ENCODE data around the gene HNRNPC. TPM values are rescaled to one million over a fixed set of nuclear protein-coding genes. Genes with fewer than 3 reads are reported as not detected.
"Not testable (repeated sequence)": the region's sequence is repeated elsewhere in the genome, so short reads cannot be mapped to it uniquely, and the experiment has no call there.

The HNRNPC gene
- total RNA-seq, 1 donor from 2014 or later, result 273 TPM

DNA sequence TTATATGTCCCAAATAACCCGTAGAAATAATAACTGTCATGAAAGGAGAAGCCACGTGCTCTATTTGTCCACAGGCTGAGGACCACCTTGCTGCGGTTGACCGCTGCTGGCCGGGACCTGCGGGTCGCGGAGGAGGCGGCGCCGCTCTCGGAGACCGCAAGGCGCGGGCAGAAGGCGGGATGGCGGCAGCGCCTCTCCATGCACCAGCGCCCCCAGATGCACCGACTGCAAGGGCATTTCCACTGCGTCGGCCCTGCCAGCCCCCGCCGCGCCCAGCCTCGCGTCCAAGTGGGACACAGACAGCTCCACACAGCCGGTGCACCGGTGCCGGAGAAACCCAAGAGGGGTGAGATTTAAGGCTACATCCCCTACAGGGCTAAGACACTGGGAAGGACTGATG is 31.6 kb upstream of the HNRNPC start:
- H3K9me3 ChIP-seq (replicated peaks), result no peaks in the 10 kb centered on the region
- DNase-seq, result peak; percentile 24
- H3K27ac ChIP-seq (replicated peaks), result no peak overlapping the region
- TF ChIP-seq, protein P1, sequence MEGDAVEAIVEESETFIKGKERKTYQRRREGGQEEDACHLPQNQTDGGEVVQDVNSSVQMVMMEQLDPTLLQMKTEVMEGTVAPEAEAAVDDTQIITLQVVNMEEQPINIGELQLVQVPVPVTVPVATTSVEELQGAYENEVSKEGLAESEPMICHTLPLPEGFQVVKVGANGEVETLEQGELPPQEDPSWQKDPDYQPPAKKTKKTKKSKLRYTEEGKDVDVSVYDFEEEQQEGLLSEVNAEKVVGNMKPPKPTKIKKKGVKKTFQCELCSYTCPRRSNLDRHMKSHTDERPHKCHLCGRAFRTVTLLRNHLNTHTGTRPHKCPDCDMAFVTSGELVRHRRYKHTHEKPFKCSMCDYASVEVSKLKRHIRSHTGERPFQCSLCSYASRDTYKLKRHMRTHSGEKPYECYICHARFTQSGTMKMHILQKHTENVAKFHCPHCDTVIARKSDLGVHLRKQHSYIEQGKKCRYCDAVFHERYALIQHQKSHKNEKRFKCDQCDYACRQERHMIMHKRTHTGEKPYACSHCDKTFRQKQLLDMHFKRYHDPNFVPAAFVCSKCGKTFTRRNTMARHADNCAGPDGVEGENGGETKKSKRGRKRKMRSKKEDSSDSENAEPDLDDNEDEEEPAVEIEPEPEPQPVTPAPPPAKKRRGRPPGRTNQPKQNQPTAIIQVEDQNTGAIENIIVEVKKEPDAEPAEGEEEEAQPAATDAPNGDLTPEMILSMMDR (IDR thresholded peaks at IDR 0.05; ENCODE audit: borderline replicate concordance), result peak; percentile 22
- H3K4me1 ChIP-seq, result peaks cover 6% of the 10 kb centered on the region
- intact Hi-C loops (cut with micrococcal nuclease), result no loop called here
- no peaks in the 10 kb centered on the region for H3K36me3 ChIP-seq
- H3K4me3 ChIP-seq, result peak overlapping the region; percentile 57
- peaks cover 40% of the 10 kb centered on the region for H3K27me3 ChIP-seq (ENCODE audit: low read depth)

DNA sequence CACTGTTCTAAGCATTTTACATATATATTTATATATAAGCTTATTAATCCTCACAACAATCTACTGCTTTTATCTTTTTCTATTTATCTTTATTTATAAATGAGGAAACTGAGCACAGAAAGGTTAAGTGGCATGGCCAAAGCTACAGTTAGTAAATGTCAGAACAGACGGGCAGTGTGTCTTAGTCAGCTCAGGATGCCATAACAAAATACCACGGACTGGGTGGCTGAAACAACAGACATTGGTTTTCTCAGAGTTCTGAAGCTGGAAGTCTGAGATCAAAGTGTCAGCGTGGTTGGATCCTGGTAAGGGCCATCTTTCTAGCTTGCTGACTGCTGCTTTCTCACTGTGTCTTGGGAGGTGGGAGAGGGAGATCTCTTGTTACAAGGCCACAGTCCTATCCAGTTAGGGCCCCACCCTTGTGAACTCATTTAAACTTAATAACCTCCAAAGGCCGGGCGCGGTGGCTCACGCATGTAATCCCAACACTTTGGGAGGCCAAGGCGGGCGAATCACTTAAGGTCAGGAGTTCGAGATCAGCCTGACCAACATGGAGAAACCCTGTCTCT is 30.4 kb upstream of the HNRNPC start:
- Histone ChIP-seq H3K36me3 (no peaks in the 10 kb centered on the region), H3K9me3 (replicated peaks) (no peaks in the 10 kb centered on the region), H3K27ac (replicated peaks) (no peak overlapping the region), H3K4me1 (peaks cover 6% of the 10 kb centered on the region), H3K4me3 (no peak overlapping the region), H3K27me3 (ENCODE audit: low read depth) (peaks cover 40% of the 10 kb centered on the region)
- intact Hi-C loops (cut with micrococcal nuclease), result no loop called here
- TF ChIP-seq, protein P1 (IDR thresholded peaks at IDR 0.05; ENCODE audit: borderline replicate concordance), result no peak
- DNase-seq, result no peak

DNA sequence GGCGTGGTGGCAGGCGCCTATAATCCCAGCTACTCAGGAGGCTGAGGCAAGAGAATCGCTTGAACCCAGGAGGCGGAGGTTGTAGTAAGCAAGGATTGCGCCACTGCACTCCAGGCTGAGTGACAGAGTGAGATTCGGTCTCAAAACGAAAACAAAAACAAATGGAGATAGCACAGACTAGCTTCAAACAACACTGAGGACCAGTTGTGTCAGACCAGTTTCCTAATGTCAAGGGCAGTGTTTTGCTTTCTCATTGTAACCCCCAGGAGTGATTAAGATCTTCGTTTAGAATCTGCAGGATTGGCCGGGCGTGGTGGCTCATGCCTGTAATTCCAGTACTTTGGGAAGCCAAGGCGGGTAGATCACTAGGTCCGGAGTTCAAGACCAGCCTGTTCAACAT is 29.1 kb upstream of the HNRNPC start:
- TF ChIP-seq, protein P1 (IDR thresholded peaks at IDR 0.05; ENCODE audit: borderline replicate concordance), result no peak
- Histone ChIP-seq H3K4me3 (no peak overlapping the region), H3K27me3 (ENCODE audit: low read depth) (peaks cover 39% of the 10 kb centered on the region), H3K4me1 (peaks cover 6% of the 10 kb centered on the region), H3K9me3 (replicated peaks) (no peaks in the 10 kb centered on the region), H3K27ac (replicated peaks) (no peak overlapping the region), H3K36me3 (no peaks in the 10 kb centered on the region)
- no peak for DNase-seq
- intact Hi-C loops (cut with micrococcal nuclease), result no loop called here

DNA sequence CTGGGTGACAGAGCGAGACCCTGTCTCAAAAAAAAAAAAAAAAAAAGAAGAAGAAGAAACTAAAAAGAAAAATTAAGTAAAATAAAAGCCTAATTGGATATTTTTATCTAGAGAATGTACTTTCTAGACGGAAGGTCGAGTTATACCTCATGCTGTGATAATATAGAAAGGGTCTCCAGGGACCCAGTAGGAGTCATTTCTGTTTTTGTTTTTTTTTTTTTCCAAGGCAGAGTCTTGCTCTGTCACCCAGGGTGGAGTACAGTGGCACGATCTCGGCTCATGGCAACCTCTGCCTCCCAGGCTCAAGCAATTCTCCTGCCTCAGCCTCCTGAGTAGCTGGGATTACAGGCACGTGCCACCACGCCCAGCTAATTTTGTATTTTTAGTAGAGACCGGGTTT is 24.8 kb upstream of the HNRNPC start:
- H3K9me3 ChIP-seq (replicated peaks); H3K36me3 ChIP-seq; H3K27ac ChIP-seq (replicated peaks); H3K4me3 ChIP-seq; H3K27me3 ChIP-seq (ENCODE audit: low read depth); intact Hi-C loops (cut with micrococcal nuclease); H3K4me1 ChIP-seq; DNase-seq: not testable (repeated sequence)

DNA sequence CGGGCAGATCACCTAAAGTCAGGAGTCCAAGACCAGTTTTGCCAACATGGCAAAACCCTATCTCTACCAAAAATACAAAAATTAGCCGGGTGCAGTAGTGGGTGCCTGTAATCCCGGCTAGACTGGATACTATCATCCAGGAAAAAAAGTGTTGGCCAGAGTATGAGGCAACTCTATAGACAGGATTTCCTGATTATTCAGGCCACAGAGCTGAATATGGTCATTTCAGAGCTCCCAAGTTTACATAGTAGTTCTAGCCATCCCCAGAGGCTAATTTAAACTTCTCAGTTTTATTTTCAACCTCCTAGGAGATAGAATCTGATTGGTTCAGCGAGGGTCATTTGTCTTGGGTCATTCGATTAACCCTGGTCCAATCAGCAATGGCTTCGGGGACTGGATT is 17.9 kb upstream of the HNRNPC start:
- no peaks in the 10 kb centered on the region for H3K27me3 ChIP-seq (ENCODE audit: low read depth)
- TF ChIP-seq, protein P1 (IDR thresholded peaks at IDR 0.05; ENCODE audit: borderline replicate concordance), result no peak

DNA sequence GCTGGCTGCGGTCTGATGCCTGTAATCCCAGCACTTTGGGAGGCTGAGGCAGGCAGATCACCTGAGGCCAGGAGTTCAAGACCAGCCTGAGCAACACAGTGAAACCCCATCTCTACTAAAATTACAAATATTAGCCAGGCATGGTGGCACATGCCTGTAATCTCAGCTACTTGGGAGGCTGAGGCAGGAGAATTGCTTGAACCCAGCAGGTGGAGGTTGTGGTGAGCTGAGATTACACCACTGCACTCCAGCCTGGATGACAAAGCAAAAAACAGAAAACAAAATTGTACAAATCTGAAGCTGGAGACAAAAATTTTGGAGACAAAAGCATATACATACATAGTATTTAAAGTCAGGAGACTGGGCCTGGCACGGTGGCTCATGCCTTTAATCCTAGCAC is 17.3 kb upstream of the HNRNPC start:
- DNase-seq; H3K27me3 ChIP-seq (ENCODE audit: low read depth); H3K27ac ChIP-seq (replicated peaks); H3K4me3 ChIP-seq; H3K4me1 ChIP-seq; H3K36me3 ChIP-seq; intact Hi-C loops (cut with micrococcal nuclease); H3K9me3 ChIP-seq (replicated peaks): not testable (repeated sequence)

More for the DNA sequence above, 17.9 kb upstream of the HNRNPC start:
- intact Hi-C loops (cut with micrococcal nuclease), result no loop called here
- H3K4me3 ChIP-seq, result no peak overlapping the region
- H3K36me3 ChIP-seq, result no peaks in the 10 kb centered on the region
- H3K9me3 ChIP-seq (replicated peaks), result no peaks in the 10 kb centered on the region
- DNase-seq, result no peak
- no peaks in the 10 kb centered on the region for H3K4me1 ChIP-seq
- no peak overlapping the region for H3K27ac ChIP-seq (replicated peaks)

DNA sequence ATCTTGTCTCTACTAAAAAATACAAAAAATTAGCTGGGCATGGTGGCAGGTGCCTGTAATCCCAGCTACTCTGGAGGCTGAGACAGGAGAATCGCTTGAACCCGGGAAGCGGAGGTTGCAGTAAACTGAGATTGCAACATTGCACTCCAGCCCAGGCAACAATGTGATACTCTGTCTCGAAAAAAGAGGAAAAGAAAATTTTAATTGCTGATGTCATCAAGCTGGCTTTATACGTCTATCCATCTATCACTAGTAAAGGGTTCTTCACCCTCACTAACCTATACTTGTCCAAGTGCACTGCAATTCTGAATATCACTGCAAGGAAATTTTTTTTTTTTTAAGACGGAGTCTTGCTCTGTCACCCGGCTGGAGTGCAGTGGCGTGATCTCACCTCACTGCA is 12.7 kb upstream of the HNRNPC start:
- H3K4me3 ChIP-seq; intact Hi-C loops (cut with micrococcal nuclease); H3K27ac ChIP-seq (replicated peaks); H3K27me3 ChIP-seq (ENCODE audit: low read depth); H3K4me1 ChIP-seq; H3K9me3 ChIP-seq (replicated peaks); DNase-seq; H3K36me3 ChIP-seq: not testable (repeated sequence)

Data from left ventricle myocardium inferior (tissue), 1 donor.